Caki2 (cell line): ENCODE data around the gene CBL. TPM values are rescaled to one million over a fixed set of nuclear protein-coding genes. Genes with fewer than 3 reads are reported as not detected.
"Not testable (repeated sequence)": the region's sequence is repeated elsewhere in the genome, so short reads cannot be mapped to it uniquely, and the experiment has no call there.

Experiments
- DNase-seq: peaks from one replicate; pipeline ENCODE4 v3.0.0-alpha.2; 2015; ENCODE audit warnings: low read depth
- in situ Hi-C: cut with HindIII; loops from 2 replicates; pipeline ENCODE4 v1.10.0; 2016; ENCODE audit warnings: low sequenced_read_pairs, low pct_unique_long_range_greater_than_20kb, mixed read lengths
- total RNA-seq: library from RNA; depleted of rRNA; stranded (reverse); fragments of >200 nt; shearing (Covaris generic); gene quantifications from 2 replicates; pipeline ENCODE4 v1.2.3, GENCODE V29; 2014; ENCODE audit warnings: low replicate concordance

The CBL gene
- total RNA-seq, 1 experiment from 2014 or later = 3.7 TPM

GRCh38 chr11:119201236-119201635 is 4.9 kb upstream of the CBL start:
- in situ Hi-C loops = not testable (repeated sequence)

GRCh38 chr11:119202554-119202953 is 3.6 kb upstream of the CBL start:
- DNase-seq = no peak
- in situ Hi-C loops = no loop called here

More at GRCh38 chr11:119201236-119201635, 4.9 kb upstream of the CBL start:
- DNase-seq = not testable (repeated sequence)

GRCh38 chr11:119204066-119204465 is 2.1 kb upstream of the CBL start:
- in situ Hi-C loops = no loop called here
- no peak for DNase-seq

DNA sequence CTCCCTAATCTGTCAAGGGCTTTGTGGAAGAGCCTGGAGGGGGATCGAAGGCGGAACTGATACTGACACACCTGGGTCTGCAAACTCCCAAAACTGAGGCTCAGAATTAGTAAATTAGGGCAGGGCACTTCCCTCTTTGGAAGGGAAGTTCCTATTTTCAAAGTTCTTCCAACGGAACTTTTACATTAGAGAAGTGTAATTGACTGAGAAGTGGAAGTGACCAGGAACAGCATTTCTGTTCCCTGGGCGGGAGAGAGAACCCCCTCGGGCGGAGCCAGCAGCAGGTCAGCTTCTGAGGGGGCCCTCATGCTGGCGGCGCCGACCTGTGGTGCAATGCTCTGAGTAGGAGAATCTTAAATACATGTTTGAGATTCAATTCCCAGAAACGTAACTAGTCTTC is 1.1 kb upstream of the CBL start:
- in situ Hi-C loops = no loop called here
- no peak for DNase-seq

- DNase-seq = peak; percentile 16
- in situ Hi-C loops = no loop called here
Measured at GRCh38 chr11:119206511-119207414, 624 bp downstream of the CBL start.

DNA sequence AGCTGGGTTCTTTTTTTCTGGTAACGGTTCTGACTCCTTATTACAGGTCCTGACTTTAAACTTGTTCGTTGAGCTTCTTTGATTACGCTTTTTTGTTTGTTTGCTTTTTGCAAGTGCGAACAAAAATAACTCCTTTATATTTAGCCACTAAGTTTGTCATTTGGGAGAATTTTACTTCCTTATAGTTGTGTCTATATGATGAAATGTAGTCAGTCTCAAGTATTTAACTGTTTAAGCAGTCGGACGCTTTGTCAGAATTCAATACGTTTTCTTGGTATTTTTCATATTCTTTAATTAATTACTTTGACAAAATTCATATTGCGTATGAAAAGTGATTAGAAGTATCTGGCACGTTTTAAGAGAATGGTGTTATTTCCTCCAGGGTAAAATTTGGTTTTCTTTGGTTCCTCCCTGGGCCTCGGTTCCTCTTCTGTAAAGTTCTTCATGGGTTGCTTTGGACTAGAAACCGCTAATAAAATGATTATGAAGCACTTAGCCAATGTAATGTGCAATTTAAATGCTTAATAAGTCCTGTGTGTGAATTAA is 1.3 kb downstream of the CBL start:
- in situ Hi-C loops = no loop called here
- no peak for DNase-seq

DNA sequence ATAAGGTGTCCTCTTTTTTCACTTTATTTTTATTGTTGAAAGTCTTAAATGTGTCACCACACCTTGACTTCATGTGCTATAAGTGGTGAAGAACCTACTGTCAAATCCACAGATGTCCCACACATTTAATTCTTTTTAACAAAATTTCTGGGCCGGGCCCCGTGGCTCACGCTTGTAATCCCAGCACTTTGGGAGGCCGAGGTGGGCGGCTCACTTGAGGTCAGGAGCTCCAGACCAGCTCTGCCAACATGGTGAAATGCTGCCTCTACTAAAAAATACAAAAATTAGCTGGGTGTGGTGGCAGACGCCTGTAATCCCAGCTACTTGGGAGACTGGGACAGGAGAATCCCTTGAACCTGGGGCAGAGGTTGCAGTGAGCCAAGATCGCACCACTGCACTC is 3.0 kb downstream of the CBL start:
- in situ Hi-C loops = no loop called here
- DNase-seq = no peak

GRCh38 chr11:119210050-119210449 is 3.9 kb downstream of the CBL start:
- in situ Hi-C loops = no loop called here

GRCh38 chr11:119218141-119218878 is 12.2 kb downstream of the CBL start:
- peak; percentile 62 for DNase-seq
- in situ Hi-C loops = no loop called here

More at GRCh38 chr11:119210050-119210449, 3.9 kb downstream of the CBL start:
- peak; percentile 35 for DNase-seq

DNA sequence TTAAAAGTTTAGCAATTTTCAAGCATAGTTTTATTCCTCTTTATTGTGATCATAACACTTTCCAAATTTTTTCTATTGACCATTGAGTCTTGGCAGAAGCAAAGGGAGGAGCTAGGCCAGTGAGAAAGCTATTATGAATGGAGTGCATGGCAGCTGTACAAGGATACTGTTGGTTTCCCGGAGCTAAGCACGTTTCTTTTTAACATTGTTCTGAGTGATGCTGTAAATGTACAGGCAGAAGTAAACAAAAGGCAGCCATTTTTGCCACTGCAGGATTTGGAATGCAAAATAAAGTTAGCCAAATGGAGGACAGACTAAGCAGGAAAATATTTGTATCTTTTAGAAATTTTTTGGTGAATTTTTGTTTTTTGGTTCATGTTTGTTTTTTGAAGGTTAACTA is 16.2 kb downstream of the CBL start:
- DNase-seq = no peak
- in situ Hi-C loops = no loop called here

- in situ Hi-C loops = no loop called here
- DNase-seq = no peak
Measured at GRCh38 chr11:119222891-119223290, 16.8 kb downstream of the CBL start.

DNA sequence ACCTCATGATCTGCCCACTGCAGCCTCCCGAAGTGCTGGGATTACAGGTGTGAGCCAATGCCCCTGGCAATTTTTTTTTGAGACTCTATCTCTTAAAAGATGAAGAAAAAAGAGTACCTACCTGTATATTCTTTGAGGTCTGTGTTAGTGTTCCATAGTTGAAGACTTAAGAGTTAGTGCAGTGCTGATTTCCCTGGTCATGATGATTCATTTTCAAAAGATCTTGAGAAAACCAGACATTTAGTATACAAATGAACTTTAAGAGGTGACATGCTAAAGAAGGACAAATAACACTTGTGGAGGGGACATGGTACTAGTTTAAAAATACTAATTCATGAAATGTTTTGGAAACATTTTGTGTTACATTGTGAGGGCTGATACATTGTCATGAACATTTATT is 17.7 kb downstream of the CBL start:
- in situ Hi-C loops = no loop called here
- no peak for DNase-seq

DNA sequence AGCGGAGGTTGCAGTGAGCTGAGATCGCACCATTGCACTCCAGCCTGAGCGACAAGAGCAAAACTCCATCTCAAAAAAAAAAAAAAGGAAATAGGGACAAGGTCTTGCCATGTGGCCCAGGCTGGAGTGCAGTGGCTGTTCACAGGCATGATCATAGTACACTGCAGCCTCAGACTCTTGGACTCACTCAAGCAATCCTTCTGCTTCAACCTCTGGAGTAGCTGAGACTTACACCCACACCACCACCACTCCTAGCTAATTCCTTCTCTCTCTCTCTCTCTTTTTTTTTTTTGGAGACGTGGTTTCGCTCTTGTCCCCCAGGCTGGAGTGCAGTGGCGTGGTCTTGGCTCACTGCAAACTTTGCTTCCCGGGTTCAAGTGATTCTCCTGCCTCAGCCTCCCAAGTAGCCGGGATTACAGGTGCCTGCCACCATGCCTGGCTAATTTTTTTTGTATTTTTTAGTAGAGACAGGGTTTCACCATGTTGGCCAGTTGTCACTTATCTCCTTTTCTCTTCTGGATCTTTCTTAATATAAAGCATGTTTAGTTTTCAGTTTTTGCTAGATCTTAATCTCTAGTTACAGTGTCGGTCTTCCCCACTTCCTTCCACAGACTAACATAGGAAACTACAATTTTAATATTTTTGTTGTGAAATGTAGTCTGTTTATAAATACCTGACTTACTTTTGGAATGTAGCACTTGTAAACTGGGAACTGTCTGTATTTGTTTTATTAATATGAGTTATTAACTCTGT is 22.6 kb downstream of the CBL start:
- DNase-seq, in situ Hi-C loops: not testable (repeated sequence)

DNA sequence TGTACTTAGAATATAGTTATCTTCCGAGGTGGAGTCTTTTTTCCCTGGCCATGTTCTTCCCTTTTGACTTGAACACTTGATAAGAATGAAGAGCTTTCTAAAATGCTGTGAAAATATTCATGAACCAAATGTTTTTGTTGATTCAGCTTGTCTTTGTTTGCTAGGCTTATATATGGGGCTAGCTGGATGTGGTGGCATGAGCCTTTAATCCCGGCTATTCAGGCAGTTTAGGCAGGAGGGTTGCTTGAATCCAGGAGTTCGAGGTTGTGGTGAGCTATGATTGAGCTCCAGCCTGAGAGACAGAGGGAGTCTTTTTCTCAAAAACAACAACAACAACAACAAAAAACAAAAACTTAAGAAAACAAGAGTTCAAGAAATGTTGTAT is 23.1 kb downstream of the CBL start:
- no peak for DNase-seq
- in situ Hi-C loops = no loop called here

GRCh38 chr11:119229741-119230140 is 23.6 kb downstream of the CBL start:
- in situ Hi-C loops = no loop called here

GRCh38 chr11:119236490-119236889 is 30.4 kb downstream of the CBL start:
- no peak for DNase-seq
- in situ Hi-C loops = no loop called here

More at GRCh38 chr11:119229741-119230140, 23.6 kb downstream of the CBL start:
- DNase-seq = no peak

- DNase-seq = no peak
- in situ Hi-C loops = no loop called here
Measured at GRCh38 chr11:119236891-119237290, 30.8 kb downstream of the CBL start.

DNA sequence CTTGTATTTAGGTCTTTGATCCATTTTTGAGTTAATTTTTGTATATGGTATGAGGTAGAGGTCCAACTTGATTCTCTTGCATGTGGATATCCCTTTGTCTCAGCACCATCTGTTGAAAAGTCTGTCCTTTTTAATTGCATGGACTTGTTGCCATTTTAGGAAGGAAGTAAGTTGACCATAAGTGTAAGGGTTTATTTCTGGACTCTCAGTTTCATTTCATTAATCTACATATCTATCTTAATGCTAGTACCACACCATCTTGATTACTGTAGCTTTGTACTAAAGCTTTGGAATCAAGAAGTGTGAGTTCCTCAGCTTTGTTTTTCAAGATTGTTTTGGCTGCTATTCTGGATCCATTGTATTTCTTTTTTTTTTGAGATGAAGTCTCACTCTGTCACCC is 31.4 kb downstream of the CBL start:
- in situ Hi-C loops = no loop called here
- no peak for DNase-seq
